IMR-90 (cell line): ENCODE results near the gene MAGI2. TPM values are rescaled to one million over a fixed set of nuclear protein-coding genes. Genes with fewer than 3 reads are reported as not detected.

Experiments
- ATAC-seq: fragments of 200-7000 bp; cut with Tn5 transposase; 2 replicates; pipeline ENCODE4 v1.9.1; 2020; ENCODE audit warnings: low read depth, mild to moderate bottlenecking, moderate library complexity
- BruUV-seq: library from RNA; stranded (reverse); fragments of 400-500 nt; replicated peaks from 2 replicates; lab custom pipeline; 2021; lab: Mats Ljungman, UMichigan
- CTCF ChIA-PET: fragments of 300-600 bp; formaldehyde crosslinking; extraction: SDS; loops from one replicate; lab custom pipeline; 2021; ENCODE audit warnings: antibody characterized with exemption; lab: Yijun Ruan, JAX
- POLR2A ChIA-PET: fragments of 300-600 bp; sonication (Branson Sonifier 250); formaldehyde crosslinking; loops from one replicate; lab custom pipeline; 2022; ENCODE audit warnings: antibody characterized with exemption; ENCODE audit not compliant: unreplicated experiment; lab: Charles Lee
- DNase-seq: peaks from one replicate; pipeline ENCODE4 v3.0.0; 2013
- H2AFZ ChIP-seq: replicated peaks from 2 replicates; pipeline ENCODE3; 2013; ENCODE audit warnings: low read length, mild to moderate bottlenecking; ENCODE audit not compliant: poor library complexity
- H2AK5ac ChIP-seq: 2 replicates; pipeline ENCODE4 v1.6.1; 2013; ENCODE audit warnings: low read depth, low read length, inconsistent platforms
- H2AK9ac ChIP-seq: replicated peaks from 2 replicates; pipeline ENCODE3; 2013; ENCODE audit warnings: mild to moderate bottlenecking, low read depth, low read length, moderate library complexity; ENCODE audit not compliant: poor library complexity
- H2BK120ac ChIP-seq: 2 replicates; pipeline ENCODE4 v1.6.1; 2013; ENCODE audit warnings: low read depth, low read length, inconsistent platforms
- H2BK15ac ChIP-seq: 3 replicates; pipeline ENCODE4 v1.6.1; 2013; ENCODE audit warnings: low read depth, low read length, inconsistent platforms
- H2BK20ac ChIP-seq: 2 replicates; pipeline ENCODE4 v1.6.1; 2013; ENCODE audit warnings: low read depth, mild to moderate bottlenecking, inconsistent platforms, low read length, moderate library complexity
- H2BK5ac ChIP-seq: 2 replicates; pipeline ENCODE4 v1.6.1; 2013; ENCODE audit warnings: mild to moderate bottlenecking, low read depth, low read length, inconsistent platforms; ENCODE audit not compliant: poor library complexity, severe bottlenecking
- H3K14ac ChIP-seq: replicated peaks from 2 replicates; pipeline ENCODE4 v1.6.1; 2013; ENCODE audit warnings: low read depth, low read length, inconsistent platforms
- H3K18ac ChIP-seq: 2 replicates; pipeline ENCODE4 v1.6.1; 2013; ENCODE audit warnings: low read depth, low read length, control low read depth
- H3K23ac ChIP-seq: 2 replicates; pipeline ENCODE4 v1.6.1; 2013; ENCODE audit warnings: low read depth, low read length, inconsistent platforms
- H3K27ac ChIP-seq: 2 replicates; pipeline ENCODE4 v1.5.1; 2013; ENCODE audit warnings: mild to moderate bottlenecking, control low read depth, low read length; ENCODE audit not compliant: insufficient read depth
- H3K27me3 ChIP-seq: 2 replicates; pipeline ENCODE4 v1.6.1; 2013; ENCODE audit warnings: low read length; ENCODE audit not compliant: control insufficient read depth, insufficient read depth
- H3K36me3 ChIP-seq: 2 replicates; pipeline ENCODE4 v1.6.1; 2013; ENCODE audit warnings: low read length, mixed read lengths; ENCODE audit not compliant: control insufficient read depth, insufficient read depth
- H3K4ac ChIP-seq: 2 replicates; pipeline ENCODE4 v1.6.1; 2013; ENCODE audit warnings: low read depth, low read length, inconsistent platforms
- H3K4me1 ChIP-seq: 2 replicates; pipeline ENCODE4 v1.6.1; 2013; ENCODE audit warnings: low read length, mixed read lengths; ENCODE audit not compliant: control insufficient read depth, insufficient read depth
- H3K4me2 ChIP-seq: 2 replicates; pipeline ENCODE4 v1.6.1; 2013; ENCODE audit warnings: low read depth, mild to moderate bottlenecking, control low read depth, low read length, moderate library complexity
- H3K4me3 ChIP-seq: 2 replicates; pipeline ENCODE4 v1.5.1; 2013; ENCODE audit warnings: low read depth, mild to moderate bottlenecking, control low read depth, low read length, moderate library complexity; ENCODE audit not compliant: insufficient read depth
- H3K56ac ChIP-seq: 2 replicates; pipeline ENCODE4 v1.6.1; 2013; ENCODE audit warnings: low read length, inconsistent platforms; ENCODE audit not compliant: insufficient read depth; ENCODE audit errors: extremely low read depth
- H3K79me1 ChIP-seq, 2 experiments: 2 replicates each; pipeline ENCODE4 v1.6.1; 2013; ENCODE audit warnings: low read length in 2 of 2, inconsistent platforms in 1 of 2, low read depth in 1 of 2
- H3K9ac ChIP-seq: 2 replicates; pipeline ENCODE4 v1.6.1; 2013; ENCODE audit warnings: low read depth, low read length, control low read depth
- H3K9me1 ChIP-seq: 2 replicates; pipeline ENCODE4 v1.6.1; 2013; ENCODE audit warnings: low read length, inconsistent platforms; ENCODE audit not compliant: insufficient read depth
- H3K9me3 ChIP-seq: 2 replicates; pipeline ENCODE4 v1.6.1; 2013; ENCODE audit warnings: low read length; ENCODE audit not compliant: control insufficient read depth, insufficient read depth
- H4K20me1 ChIP-seq: 2 replicates; pipeline ENCODE4 v1.6.1; 2013; ENCODE audit warnings: low read length, inconsistent platforms; ENCODE audit not compliant: insufficient read depth
- H4K5ac ChIP-seq: 2 replicates; pipeline ENCODE4 v1.6.1; 2013; ENCODE audit warnings: mild to moderate bottlenecking, low read depth, low read length, control low read depth
- H4K8ac ChIP-seq, 2 experiments: 2 replicates each; pipeline ENCODE4 v1.6.1; 2013; ENCODE audit warnings: low read depth in 2 of 2, low read length in 2 of 2, control low read depth in 1 of 2, inconsistent platforms in 1 of 2
- H4K91ac ChIP-seq: 2 replicates; pipeline ENCODE4 v1.6.1; 2013; ENCODE audit warnings: low read depth, low read length, inconsistent platforms; ENCODE audit not compliant: insufficient read depth
- BHLHE40 ChIP-seq: fragments of 150-350 bp; IDR thresholded peaks from 2 replicates; pipeline ENCODE4 v1.6.1; 2016; ENCODE audit warnings: mild to moderate bottlenecking, low read depth, low read length
- CEBPB ChIP-seq: IDR thresholded peaks from 2 replicates; pipeline ENCODE4 v1.6.1; 2012; ENCODE audit warnings: low read depth, low read length, improper control_type of control experiment
- FOS ChIP-seq: fragments of 150-350 bp; IDR thresholded peaks from 2 replicates; pipeline ENCODE4 v1.6.1; 2016; ENCODE audit warnings: low read depth, low read length
- POLR2A ChIP-seq: IDR thresholded peaks from 2 replicates; pipeline ENCODE4 v1.6.1; 2012; ENCODE audit warnings: mild to moderate bottlenecking, low read depth, low read length
- RAD21 ChIP-seq: IDR thresholded peaks from 2 replicates; pipeline ENCODE4 v1.6.1; 2012; ENCODE audit warnings: low read length, improper control_type of control experiment
- RFX5 ChIP-seq: IDR thresholded peaks from 2 replicates; pipeline ENCODE4 v1.8.0; 2012; ENCODE audit warnings: low read depth, mild to moderate bottlenecking, low read length, moderate library complexity
- SMC3 ChIP-seq: fragments of 150-350 bp; IDR thresholded peaks from 2 replicates; pipeline ENCODE4 v1.6.1; 2016; ENCODE audit warnings: low read depth, mild to moderate bottlenecking, antibody characterized with exemption, low read length, moderate library complexity
- dilution Hi-C: fragments of 300-500 bp; cut with HindIII; formaldehyde crosslinking; loops from one replicate; pipeline ENCODE4 v1.14.3; 2018; ENCODE audit warnings: low sequenced_read_pairs; ENCODE audit not compliant: unreplicated experiment
- in situ Hi-C: fragments of 300-500 bp; cut with MboI; formaldehyde crosslinking; loops from 3 replicates; pipeline ENCODE4 v1.14.3; 2019; ENCODE audit warnings: low sequenced_read_pairs, inconsistent platforms, mixed read lengths
- intact Hi-C: fragments of 100-400 bp; cut with micrococcal nuclease; formaldehyde crosslinking; loops from 2 replicates; pipeline ENCODE4 v1.10.0; 2022
- polyA plus RNA-seq, 3 experiments: library from polyadenylated mRNA; depleted of rRNA; stranded (reverse); fragments of >200 nt; gene quantifications; 2 replicates each; pipeline ENCODE4 v1.2.3, GENCODE V29; 2012; ENCODE audit warnings: low replicate concordance in 1 of 3
- total RNA-seq: library from RNA; depleted of rRNA; stranded (reverse); fragments of >200 nt; gene quantifications from 2 replicates; pipeline ENCODE4 v1.2.3, GENCODE V29; 2012
- TF ChIP-seq, protein P1 (sequence below): fragments of 150-350 bp; IDR thresholded peaks from 2 replicates; pipeline ENCODE4 v1.6.1; 2016; ENCODE audit warnings: low read depth, mild to moderate bottlenecking, low read length, moderate library complexity, borderline replicate concordance
- TF ChIP-seq, protein P2 (sequence below): conservative IDR thresholded peaks from 2 replicates; pipeline ENCODE4 v1.5.1; 2012; ENCODE audit warnings: mild to moderate bottlenecking, low read depth, low read length, improper control_type of control experiment

Gene MAGI2
- total and polyA plus RNA-seq, 2 of the 4 experiments (the other 2 are of a cell fraction), result 2.5 to 17.9 TPM

DNA sequence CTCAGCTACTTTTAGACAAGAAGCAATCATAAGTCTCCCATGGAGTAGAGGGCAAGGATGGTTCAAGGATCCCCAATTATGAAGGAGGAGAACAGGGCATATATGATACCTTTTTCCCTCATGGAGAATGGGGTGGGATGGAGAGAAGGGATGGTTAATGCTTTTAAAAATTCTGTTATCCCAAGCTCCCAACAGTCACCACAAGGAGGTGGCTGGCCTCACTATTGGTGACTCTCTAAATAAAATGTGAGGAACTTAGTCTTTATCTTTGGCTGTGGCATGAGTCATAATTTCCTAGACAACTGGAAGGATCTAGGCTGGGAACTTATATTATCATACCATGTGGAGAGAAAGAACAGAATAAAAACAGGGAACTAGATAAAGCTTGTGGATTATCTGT, 1357.9 kb downstream of the MAGI2 start:
- Histone ChIP-seq H3K36me3 (no peaks in the 10 kb centered on the region), H3K4me2 (no peak overlapping the region), H3K27me3 (no peaks in the 10 kb centered on the region), H3K23ac (no peak overlapping the region), H2BK120ac (no peak overlapping the region), H3K9me1 (peaks cover 4% of the 10 kb centered on the region), H3K4me3 (no peak overlapping the region), H2AK5ac (no peak overlapping the region), H2BK5ac (no peak overlapping the region), H3K4me1 (peaks cover 5% of the 10 kb centered on the region), H4K8ac (no peak overlapping the region; a peak in 1 of 4 replicates), H3K9ac (no peak overlapping the region), H4K20me1 (no peaks in the 10 kb centered on the region), H3K4ac (no peak overlapping the region), H3K56ac (no peak overlapping the region), H3K9me3 (no peaks in the 10 kb centered on the region), H2BK20ac (no peak overlapping the region), H2AK9ac (no peak overlapping the region), H2BK15ac (no peak overlapping the region), H3K79me1 (no peaks in the 10 kb centered on the region), H4K5ac (no peak overlapping the region), H3K18ac (no peak overlapping the region), H3K14ac (no peak overlapping the region), H4K91ac (no peak overlapping the region), H2AFZ (no peak overlapping the region), H3K27ac (no peak overlapping the region)
- in situ Hi-C loops, result no loop called here
- intact Hi-C loops, result no loop called here
- ChIA-PET CTCF (no interaction called here), POLR2A (no interaction called here)
- DNase-seq (peak; percentile 83), ATAC-seq (peak; percentile 66)
- BruUV-seq, result no TSS peak
- dilution Hi-C loops, result no loop called here
- TF ChIP-seq, protein P1, sequence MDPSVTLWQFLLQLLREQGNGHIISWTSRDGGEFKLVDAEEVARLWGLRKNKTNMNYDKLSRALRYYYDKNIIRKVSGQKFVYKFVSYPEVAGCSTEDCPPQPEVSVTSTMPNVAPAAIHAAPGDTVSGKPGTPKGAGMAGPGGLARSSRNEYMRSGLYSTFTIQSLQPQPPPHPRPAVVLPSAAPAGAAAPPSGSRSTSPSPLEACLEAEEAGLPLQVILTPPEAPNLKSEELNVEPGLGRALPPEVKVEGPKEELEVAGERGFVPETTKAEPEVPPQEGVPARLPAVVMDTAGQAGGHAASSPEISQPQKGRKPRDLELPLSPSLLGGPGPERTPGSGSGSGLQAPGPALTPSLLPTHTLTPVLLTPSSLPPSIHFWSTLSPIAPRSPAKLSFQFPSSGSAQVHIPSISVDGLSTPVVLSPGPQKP, result no peak
- TF ChIP-seq RAD21 (peak; percentile 58), CEBPB (no peak), POLR2A (no peak), FOS (peak; percentile 79), SMC3 (peak; percentile 32; the same call in 1 of the 2 replicates), BHLHE40 (peak; percentile 41; the same call in 1 of the 2 replicates), RFX5 (no peak)
- TF ChIP-seq, protein P2, sequence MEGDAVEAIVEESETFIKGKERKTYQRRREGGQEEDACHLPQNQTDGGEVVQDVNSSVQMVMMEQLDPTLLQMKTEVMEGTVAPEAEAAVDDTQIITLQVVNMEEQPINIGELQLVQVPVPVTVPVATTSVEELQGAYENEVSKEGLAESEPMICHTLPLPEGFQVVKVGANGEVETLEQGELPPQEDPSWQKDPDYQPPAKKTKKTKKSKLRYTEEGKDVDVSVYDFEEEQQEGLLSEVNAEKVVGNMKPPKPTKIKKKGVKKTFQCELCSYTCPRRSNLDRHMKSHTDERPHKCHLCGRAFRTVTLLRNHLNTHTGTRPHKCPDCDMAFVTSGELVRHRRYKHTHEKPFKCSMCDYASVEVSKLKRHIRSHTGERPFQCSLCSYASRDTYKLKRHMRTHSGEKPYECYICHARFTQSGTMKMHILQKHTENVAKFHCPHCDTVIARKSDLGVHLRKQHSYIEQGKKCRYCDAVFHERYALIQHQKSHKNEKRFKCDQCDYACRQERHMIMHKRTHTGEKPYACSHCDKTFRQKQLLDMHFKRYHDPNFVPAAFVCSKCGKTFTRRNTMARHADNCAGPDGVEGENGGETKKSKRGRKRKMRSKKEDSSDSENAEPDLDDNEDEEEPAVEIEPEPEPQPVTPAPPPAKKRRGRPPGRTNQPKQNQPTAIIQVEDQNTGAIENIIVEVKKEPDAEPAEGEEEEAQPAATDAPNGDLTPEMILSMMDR, result peak; percentile 46
